SKM-1 (cell line): Measurements from ENCODE around the gene C4orf54.

ENCODE experiments used
- DNase-seq: peaks from one replicate; lab custom pipeline; 2025; ENCODE audit not compliant: unreplicated experiment; lab: John Stamatoyannopoulos, UW

The C4orf54 gene

GRCh38 chr4:99652596-99653436 is 4.8 kb downstream of the C4orf54 start:
- no peak for DNase-seq

GRCh38 chr4:99651811-99652485 is 5.7 kb downstream of the C4orf54 start:
- no peak for DNase-seq

- no peak for DNase-seq
Measured at GRCh38 chr4:99651016-99651769, 6.4 kb downstream of the C4orf54 start.

GRCh38 chr4:99649778-99650177 is 7.8 kb downstream of the C4orf54 start:
- no peak for DNase-seq

GRCh38 chr4:99649208-99649607 is 8.4 kb downstream of the C4orf54 start:
- DNase-seq = no peak

- DNase-seq = no peak
Measured at GRCh38 chr4:99648321-99648720, 9.3 kb downstream of the C4orf54 start.

- no peak for DNase-seq
Measured at GRCh38 chr4:99647071-99647470, 10.6 kb downstream of the C4orf54 start.

- no peak for DNase-seq
Measured at GRCh38 chr4:99645638-99646037, 12.0 kb downstream of the C4orf54 start.

GRCh38 chr4:99645036-99645435 is 12.6 kb downstream of the C4orf54 start:
- DNase-seq = no peak

GRCh38 chr4:99644453-99644852 is 13.2 kb downstream of the C4orf54 start:
- no peak for DNase-seq

GRCh38 chr4:99642725-99643489 is 14.7 kb downstream of the C4orf54 start:
- no peak for DNase-seq

- DNase-seq = no peak
Measured at GRCh38 chr4:99640676-99641075, 17.0 kb downstream of the C4orf54 start.

GRCh38 chr4:99637174-99637573 is 20.5 kb downstream of the C4orf54 start:
- DNase-seq = no peak

GRCh38 chr4:99636422-99636821 is 21.2 kb downstream of the C4orf54 start:
- DNase-seq = no peak

- DNase-seq = no peak
Measured at GRCh38 chr4:99635601-99636000, 22.0 kb downstream of the C4orf54 start.

- DNase-seq = no peak
Measured at GRCh38 chr4:99634742-99635360, 22.8 kb downstream of the C4orf54 start.

- no peak for DNase-seq
Measured at GRCh38 chr4:99633772-99634171, 23.9 kb downstream of the C4orf54 start.

- DNase-seq = no peak
Measured at GRCh38 chr4:99630857-99631360, 26.7 kb downstream of the C4orf54 start.

GRCh38 chr4:99629962-99630554 is 27.6 kb downstream of the C4orf54 start:
- no peak for DNase-seq

GRCh38 chr4:99628040-99628439 is 29.6 kb downstream of the C4orf54 start:
- no peak for DNase-seq
